HG03039 (cell line): ENCODE results near the gene RNF207.

Source experiments
- ATAC-seq: cut with Tn5 transposase; IDR thresholded peaks from one replicate; pipeline ENCODE4 v1.9.1; 2021; ENCODE audit warnings: mild to moderate bottlenecking, moderate library complexity; ENCODE audit not compliant: unreplicated experiment

The RNF207 gene

DNA sequence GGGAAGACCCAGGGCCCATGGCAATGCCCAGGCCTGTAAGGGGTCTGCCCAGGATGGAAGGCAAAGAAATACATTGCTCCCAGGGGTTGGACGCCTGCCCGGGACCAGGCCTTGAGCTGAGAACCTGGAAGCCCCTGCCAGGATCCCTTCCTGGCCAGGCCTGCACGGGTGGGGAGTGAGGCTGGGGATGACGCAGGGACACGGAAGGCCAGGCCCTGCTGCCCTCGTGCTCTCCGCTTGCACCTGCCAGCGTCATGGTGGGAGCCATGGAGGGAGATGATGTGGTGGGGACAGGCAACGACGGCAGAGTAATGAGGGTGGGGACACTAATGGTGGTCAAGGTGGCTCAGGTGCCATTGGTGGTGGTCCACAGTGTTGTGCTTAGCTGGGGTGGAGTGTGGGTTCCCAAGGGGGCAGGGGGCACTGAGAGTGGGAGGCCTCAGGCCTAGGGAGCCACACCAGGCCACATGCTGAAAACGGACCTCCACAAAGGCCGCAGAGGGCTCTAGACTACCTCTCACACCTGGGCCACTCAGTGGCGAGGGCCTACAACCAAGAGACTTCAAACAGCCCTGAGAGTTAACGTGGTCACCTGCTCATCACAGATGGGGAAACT, 42.4 kb downstream of the RNF207 start:
- ATAC-seq = no peak

DNA sequence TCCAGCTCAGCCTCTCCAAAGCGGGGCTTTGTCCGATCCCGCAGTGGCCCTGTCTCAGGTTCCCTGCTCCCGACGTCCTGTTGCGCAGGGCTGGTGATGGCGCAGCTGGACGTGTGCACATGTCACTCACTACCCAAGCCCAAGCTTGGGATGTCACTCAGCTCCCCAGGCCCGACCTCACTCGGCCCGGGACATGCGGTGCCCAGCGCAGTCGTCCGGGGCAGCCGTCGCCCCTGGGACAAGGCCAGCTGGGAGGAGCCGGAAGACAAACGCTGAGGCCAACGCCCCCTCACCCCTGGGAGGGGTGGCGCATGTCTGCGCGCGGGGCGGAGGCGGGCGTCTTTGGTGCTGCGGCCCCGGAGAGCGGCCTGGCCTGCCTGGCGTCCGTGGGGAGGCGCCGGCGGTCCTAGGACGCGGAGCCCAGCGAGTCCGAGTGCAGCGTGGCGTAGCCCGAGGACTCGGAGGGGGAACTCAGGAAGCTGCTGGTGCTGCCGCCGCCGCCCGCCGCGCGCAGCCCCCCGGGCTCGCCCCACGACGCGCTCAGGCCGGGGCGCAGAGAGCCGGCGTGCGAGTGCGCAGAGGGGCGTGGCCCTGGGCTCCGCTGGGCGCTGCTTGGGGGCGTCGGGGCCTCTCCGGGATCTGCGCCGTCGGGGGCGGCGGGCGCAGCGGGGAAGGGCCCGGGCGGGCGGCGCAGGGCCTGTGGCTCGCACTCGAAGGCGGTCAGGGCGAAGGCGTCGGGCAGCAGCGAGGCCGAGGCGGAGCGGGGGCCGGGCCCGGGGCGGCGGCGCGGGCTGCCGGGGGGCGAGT, 43.2 kb downstream of the RNF207 start:
- no peak for ATAC-seq

DNA sequence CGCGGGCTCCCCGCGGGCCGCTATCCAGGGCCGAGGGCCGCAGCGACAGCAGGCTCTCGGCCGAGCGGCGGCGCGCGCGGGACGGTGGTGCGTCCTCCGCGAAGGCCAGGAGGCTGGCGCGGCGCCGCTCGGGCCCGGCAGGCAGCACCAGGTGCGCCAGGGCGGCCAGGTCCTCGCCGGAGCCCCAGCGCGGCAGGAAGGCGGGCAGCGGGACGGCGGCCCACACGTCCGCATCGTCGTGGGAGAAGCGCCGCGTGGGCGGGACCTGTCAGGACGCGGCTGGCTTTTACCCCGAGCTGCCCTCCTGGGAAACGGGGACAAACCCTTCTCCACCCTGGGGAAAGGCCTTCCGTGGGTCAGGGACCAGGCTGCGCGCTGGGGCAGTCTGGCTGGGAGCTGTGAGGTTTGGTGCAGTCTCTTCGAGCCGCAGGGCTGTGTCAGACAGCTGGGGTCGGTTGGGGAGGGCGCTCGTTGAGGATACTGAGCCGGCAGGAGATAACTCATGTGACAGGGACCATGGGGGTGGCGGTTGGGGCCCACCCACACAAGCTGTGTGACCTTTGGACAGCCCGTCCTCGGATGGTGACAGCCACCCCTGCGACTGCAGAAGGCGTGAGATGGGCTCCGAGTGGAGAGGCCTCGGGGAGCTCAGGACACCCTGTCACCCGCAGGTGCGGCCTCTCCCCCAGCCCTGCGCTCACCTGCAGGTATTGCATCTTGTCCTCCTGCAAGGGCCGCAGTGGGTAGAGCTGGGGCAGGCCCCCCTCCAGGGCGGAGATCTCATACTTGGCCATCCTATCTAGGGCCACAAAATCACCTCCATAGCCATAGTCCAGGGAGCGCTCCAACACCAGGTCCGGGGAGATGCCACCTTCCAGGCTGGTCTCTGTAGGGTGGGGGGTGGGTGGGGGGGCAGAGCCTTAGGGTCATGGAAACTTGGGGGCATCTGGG, 44.1 kb downstream of the RNF207 start:
- no peak for ATAC-seq

DNA sequence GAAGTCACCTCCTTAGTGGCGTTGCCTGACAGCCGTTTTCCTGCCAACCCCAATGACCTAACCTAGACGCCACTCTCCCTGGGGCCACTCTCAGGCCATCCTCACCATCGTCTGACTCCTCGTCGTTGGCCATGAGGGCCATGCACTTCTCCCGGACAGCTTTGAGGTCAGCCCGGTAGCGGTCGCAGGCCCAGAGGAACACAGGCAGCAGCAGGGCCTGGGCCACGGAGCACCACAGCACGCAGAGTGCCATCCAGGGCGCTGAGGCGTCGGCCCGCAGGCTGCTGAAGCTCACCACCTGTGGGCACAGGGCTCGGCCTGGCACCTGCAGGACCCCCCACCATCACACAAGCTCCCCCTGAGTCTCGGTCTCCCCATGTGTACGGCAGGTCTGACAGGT, 45.3 kb downstream of the RNF207 start:
- no peak for ATAC-seq

DNA sequence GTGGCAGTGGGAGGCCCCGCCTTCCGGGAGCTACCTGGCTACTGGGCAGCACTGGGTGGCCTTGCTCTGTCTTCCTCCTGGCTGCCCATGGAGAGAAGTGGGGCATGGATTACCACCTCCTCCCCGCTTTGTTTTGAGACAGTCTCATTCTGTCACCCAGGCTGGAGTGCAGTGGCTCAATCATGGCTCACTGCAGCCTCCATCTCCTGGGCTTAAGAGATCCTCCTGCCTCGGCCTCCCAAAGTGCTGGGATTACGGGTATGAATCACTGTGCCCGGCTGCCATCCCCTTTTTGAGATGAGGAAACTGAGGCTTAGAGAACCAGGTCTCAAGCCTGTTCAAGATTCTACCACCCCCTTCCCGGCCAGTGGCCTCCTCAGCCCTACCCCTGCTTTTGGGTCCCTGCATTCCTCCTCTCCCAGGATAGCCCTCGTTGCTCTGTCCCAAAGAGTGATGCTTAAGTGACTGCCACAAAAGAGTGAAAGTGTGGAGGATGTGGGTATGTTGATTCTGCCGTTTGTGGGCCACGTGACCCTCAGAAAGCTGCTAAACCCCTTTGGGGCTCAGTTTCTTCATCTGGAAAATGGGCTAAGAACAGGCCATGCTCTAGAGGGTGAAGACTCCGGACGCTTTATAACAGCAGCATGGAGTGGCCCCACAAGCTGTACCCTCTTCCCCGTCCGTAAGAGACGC, 45.9 kb downstream of the RNF207 start:
- no peak for ATAC-seq

DNA sequence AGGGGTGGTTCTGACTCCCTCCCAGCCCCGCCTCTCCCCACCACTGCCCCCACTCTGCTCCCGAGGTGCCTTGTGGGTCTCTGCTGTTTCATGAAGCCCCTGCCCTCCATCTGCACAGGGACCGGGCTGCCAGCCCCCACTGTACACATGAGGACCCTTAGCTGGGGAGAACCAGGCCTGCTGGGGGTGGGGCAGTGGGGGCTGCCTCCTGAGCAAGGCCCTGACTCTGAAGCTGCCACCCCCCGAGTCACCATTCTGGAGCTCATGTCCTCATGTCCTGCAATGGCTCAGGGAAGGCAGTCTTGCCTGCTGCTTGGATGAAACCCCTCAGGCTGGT, 46.4 kb downstream of the RNF207 start:
- no peak for ATAC-seq

DNA sequence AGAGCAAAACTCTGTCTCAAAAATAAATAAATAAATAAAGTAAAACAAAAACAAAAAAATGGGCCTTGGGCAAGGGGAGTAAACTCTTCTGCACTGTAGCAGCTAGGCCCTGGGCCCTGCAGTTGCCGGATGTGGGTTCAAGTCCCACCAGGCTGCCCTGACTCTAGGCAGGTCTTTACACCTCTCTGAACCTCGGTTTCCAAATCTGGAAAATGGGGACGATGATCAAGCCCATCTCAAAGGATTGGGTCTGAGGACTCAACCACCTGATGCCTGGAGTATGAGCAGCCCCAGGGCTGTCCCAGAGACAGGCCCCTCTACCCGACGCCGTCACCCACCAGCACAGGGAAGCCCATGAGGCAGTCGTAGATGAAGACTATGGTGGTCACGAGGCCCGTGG, 47.5 kb downstream of the RNF207 start:
- no peak for ATAC-seq

DNA sequence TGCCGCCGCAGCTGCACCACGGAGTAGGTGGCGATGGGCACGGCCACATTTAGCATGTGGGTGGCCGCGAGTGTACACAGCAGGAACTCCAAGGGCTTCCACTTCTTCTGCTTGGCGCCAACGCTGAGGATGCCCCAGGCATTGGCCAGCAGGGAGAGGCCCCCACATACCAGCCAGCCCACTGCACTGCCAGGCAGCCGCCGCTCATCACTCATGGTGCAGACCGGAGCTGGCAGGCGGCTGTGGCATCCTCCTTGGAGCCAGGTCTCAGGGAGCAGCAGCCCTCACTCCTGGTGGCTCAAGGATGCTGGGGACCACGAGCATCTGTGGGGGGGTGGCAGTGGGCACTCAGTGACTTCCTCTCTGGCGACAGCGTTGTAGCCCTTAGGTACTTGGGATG, 48.8 kb downstream of the RNF207 start:
- no peak for ATAC-seq

DNA sequence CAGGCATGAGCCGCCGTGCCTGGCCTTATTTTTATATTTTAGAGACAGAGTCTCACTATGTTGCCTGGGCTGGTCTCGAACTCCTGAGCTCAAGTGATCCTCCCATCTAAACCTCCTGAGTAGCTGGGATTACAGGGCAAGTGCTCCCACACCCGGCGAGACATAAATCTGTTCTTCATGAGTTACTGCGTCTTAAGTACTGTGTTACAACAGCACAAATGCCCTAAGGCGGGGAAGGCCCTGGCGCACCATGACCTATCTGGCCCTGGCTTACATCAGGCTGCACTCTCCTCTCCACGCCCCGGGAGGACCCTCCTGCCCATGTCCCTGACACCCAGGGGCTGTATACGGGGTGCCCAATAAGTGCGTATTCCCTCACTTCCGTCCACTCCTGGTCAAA, 50.7 kb downstream of the RNF207 start:
- no peak for ATAC-seq

DNA sequence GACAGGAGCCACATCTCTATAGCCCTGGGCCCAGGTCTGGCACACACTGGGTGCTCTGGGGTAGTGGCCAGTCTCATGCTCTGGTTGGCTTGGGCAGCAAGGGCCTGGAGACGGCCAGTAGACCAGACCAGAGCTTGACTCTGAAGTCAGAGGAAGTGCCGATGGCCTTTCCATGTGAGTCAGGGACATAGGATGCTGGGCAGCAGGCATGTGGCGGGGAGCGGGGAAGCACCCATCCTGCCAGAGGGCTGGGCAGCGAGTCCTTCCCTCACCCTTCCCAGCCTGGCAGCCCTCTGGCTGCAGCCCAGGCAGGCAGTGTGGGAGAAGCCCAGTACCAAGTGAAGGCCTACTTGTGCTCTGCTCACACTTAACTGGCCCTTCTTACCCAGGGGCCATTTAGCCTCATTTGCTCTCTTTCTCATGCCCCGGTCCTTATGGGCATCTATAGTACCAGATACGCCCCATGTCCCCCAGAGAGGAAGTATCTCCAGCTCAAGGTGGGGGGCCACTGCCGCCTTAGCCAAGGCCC, 51.7 kb downstream of the RNF207 start:
- no peak for ATAC-seq

DNA sequence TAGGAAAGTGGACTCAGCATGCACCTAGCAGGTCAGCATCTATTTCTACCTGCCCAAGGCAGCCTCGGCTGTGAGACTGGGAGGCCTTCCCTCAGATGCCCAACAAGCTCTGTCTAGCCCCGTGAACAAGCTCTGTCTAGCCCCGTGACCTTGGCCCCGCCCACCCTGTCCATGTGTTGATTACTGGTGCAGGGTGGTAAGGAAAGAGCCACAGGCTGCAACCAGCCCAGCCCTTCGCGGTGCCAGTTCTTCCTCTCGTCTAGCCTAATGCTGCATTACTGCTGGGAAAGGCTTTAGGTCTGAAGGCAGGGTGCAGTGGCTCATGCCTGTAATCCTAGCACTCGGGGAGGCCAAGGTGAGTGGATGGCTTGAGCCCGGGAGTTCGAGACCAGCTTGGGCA, 52.8 kb downstream of the RNF207 start:
- no peak for ATAC-seq

DNA sequence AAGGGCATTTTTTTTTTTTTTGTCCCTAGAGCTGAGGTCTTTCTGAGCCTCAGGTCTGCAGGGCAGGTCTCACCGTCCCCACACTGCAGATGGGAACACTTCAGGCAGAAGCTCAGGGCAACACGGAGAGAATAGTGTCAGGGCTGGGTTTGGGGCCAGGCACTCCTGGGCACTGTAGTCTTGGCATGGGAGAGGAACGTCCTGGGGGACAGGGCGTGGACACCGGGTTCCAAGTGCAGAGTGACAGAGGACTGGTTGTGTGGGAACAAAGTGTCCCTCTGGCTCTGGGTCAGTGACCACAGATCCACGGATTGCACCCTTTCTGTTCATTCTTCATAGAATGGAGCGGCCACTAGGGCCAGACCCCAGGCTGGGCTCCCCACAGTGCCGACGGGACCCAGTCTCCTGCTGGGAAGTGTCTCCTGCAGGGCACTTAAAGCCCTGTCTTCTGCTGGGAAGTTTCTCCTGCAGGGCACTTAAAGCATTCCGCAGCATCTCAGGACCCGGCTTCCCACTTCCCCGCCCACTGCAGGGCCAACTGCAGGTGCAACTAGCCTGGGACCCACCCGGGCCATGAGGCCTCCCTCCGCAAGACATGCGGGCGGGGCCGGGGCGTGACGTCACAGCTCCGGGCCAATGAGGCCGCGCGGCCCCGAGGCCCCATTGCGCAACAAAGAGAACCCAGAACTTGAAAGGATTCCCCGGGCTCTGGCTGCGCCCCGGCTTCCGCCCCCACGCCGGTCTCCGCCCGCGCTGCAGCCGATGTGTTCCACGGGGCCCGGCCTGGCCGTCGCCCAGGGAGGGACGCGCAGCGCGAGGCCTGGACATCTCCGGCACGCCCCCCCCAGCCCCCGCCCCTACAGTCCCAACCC, 53.8 kb downstream of the RNF207 start:
- no peak for ATAC-seq

DNA sequence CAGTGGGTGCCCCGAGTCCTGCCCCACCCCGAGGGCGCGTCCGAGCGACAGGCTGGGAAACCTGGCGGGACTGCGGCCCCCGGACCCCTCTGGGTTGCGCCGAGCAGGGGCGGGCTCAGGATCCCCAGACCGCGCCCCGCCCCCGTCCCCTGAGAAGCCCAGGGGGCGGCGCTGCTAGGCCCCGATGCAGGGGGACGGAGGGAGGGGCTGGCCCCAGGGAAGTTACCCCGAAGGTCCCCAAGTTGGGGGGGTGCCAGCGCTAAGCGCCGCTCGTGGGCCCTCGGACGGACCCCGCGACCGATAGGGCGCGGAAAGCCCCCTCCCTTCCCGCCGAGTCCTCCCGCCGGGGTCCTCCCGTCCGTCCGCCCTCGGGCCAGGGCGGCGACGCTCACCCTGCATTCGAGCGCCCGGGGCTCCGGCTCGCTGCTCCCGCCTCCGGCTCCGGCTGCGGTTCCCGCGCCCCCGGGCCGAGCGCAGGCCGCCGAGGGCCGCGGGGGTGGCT, 54.6 kb downstream of the RNF207 start:
- ATAC-seq = peak; percentile 30

DNA sequence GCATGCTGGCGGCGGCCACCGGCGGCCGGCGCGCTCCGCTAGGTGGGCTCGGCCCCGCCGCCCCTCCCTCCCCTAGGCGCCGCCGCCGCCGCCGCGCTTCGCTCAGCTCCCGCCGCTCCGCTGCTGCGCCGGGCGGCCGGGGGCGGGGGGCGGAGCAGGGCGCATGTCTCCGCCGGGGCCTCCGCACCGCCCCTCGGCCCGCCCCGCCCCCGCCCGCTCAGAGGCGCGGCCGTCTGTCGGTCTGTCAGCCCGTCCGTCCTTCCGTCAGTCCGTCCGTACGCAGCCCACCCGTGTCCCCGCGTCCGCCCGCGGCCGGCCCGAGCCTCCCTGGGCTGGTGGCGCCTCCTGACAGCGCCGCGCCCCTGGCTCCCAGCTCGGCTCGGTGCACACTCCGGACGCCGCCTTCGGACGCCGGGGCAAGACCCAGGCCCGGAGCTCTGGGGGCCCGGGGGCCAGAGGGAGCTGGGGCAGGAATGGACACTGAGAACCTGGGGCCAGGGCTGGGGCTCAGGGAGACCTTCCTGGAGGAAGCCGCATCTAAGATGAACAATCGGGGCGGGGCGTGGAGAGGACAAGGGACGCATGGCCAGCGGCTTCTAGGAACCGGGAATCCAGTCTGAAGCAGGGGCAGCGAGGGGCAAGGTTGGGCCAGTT, 55.2 kb downstream of the RNF207 start, which contains the start of gene GPR153:
Gene GPR153, minus strand, starts transcription at position 138 of the 654 bp plus-strand sequence. CDS start 6,193 bp downstream, outside the sequence.
- ATAC-seq = peak; percentile 35

DNA sequence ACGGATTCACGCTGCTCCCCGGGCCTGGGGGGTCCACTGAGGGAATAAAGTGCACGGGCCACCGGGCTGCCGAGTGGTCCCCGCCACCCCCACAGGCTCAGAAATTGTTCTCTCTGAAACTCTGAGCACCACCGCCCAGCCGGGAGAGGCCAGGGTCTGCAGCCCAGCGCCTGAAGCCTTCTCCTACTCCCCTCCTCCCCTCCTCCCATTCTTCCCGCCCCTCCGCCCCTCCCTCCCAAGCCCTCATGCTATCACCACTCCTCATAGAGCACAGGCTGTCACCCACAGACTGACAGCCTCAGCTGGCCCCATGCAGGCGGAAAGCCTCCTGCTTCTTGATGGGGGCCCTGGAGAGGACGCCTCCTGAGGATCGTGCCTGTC, 55.7 kb downstream of the RNF207 start:
- ATAC-seq = no peak

DNA sequence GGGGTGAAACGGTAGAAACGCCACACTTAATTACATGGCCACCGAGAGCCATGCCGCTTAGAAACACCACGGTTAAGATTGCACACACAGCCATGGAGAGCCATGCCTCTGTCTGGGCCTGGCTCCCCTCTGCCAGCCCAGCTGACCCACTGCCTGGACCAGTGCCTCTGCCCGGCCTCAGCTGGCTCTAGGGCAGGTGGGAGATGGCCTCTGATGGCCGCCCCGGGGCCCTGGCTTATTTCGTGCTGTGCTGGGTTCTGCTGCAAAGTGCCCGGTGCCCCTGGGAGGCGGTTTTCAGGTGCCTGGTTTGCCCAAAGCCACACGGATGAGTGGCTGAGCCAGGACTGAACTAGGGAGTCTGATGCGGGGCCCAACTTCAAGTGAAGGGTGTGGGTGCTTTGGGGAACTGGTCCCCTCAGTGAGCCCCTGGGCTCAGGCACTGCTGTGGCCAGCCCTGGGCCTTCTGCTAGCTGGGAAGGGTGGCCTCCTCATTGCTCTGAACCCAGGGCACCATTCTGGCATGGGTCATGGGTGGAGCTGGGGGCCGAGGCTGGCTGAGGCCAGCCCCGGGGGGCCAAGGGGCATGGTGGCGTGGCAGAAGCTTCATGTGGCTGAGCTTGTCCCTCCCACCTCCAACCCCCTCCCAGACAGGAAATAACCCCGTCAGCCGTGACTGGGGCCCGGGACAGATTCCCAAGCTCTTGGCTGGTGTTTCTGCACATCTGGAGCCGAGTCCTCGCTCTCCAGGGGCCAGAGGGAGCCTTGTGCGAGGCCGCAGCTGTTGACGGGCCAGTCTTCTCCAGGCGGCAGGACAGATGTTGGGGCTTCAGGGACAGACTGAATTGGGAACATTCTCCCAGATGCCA, 56.9 kb downstream of the RNF207 start:
- no peak for ATAC-seq

DNA sequence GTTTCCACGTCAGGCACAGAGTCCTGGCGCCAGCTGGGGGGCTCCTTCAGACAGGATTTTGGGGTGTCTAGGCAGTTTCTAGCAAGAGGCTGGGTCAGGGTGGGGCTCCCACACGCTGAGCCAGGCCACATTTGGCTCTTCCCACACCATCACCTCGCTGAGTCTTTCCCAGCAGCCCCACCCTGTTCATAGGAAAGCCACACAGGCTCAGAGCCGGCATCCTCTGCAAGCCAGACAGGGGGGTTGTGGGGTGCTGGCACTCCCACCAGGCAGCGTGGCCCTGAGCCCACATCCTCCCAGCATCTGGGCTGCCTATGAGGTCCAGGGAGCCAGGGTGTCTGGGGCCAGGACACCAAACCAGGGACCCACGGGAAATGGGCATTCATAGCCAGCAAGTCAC, 57.8 kb downstream of the RNF207 start:
- no peak for ATAC-seq

DNA sequence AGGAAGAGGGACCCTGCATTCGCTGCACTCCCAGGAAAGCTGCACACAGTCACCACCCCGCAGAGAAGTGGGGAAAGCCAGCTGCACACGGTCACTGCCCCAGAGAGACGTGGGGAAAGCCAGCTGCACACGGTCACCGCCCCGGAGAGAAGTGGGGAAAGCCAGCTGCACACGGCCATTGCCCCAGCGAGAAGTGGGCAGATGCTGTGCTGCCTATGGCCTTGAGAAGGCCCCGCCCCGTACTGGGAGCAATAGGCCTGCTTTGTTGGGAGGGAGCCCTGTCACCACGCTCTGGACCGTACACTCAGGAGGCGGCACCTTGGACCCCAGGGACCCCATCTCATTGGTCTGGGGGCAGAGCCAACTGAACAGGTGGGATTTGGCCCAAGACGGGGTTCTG, 59.2 kb downstream of the RNF207 start:
- no peak for ATAC-seq
